Measurements from ENCODE around the gene ACAP3.
A peak's percentile ranks its signal among the peaks of the same experiment; 100 is the strongest.

DNA sequence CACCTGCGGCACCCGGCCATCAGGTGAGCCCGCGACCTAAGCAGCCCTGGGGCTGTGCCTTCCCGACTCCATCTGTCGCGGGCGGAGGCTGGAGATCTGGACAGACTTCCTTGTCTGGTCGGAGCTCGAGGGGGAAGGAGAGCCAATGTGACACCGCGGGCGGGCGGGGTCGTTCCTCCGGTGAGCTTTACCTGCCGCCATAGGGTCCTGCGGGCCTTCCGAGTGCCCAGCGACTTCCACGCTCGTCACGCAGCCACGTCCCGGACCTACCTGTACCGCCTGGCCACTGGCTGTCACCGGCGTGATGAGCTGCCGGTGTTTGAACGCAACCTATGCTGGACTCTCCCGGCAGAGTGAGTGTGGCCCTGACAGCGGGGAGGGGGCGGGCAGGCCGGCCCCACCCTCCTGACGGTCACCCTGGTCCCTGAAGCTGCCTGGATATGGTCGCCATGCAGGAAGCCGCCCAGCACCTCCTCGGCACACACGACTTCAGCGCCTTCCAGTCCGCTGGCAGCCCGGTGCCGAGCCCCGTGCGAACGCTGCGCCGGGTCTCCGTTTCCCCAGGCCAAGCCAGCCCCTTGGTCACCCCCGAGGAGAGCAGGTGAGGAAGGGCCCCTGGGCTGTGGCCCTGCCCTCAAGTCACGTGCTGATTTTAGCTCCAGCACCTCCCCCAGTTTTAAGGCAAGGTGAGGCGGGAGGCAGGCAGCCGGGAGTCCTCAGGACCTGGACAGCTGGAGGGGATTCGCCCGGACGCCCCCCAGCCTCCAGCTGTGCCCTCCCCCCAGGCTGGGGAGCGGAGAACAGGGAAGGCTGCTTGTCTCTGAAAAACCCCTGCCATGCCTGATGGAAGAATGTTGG, 1.8 kb upstream of the ACAP3 start:
- TF ChIP-seq, protein P1, sequence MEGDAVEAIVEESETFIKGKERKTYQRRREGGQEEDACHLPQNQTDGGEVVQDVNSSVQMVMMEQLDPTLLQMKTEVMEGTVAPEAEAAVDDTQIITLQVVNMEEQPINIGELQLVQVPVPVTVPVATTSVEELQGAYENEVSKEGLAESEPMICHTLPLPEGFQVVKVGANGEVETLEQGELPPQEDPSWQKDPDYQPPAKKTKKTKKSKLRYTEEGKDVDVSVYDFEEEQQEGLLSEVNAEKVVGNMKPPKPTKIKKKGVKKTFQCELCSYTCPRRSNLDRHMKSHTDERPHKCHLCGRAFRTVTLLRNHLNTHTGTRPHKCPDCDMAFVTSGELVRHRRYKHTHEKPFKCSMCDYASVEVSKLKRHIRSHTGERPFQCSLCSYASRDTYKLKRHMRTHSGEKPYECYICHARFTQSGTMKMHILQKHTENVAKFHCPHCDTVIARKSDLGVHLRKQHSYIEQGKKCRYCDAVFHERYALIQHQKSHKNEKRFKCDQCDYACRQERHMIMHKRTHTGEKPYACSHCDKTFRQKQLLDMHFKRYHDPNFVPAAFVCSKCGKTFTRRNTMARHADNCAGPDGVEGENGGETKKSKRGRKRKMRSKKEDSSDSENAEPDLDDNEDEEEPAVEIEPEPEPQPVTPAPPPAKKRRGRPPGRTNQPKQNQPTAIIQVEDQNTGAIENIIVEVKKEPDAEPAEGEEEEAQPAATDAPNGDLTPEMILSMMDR (IDR thresholded peaks at IDR 0.05) = no peak
- TF ChIP-seq EP300 (IDR thresholded peaks at IDR 0.05) (no peak), POLR2A (IDR thresholded peaks at IDR 0.05) (no peak), POLR2AphosphoS5 (IDR thresholded peaks at IDR 0.05) (peak in 1 of 4 donors; percentile 18)

Measured in sigmoid colon (tissue), 4 donors.